ENCODE data around the gene DCST2.

DNA sequence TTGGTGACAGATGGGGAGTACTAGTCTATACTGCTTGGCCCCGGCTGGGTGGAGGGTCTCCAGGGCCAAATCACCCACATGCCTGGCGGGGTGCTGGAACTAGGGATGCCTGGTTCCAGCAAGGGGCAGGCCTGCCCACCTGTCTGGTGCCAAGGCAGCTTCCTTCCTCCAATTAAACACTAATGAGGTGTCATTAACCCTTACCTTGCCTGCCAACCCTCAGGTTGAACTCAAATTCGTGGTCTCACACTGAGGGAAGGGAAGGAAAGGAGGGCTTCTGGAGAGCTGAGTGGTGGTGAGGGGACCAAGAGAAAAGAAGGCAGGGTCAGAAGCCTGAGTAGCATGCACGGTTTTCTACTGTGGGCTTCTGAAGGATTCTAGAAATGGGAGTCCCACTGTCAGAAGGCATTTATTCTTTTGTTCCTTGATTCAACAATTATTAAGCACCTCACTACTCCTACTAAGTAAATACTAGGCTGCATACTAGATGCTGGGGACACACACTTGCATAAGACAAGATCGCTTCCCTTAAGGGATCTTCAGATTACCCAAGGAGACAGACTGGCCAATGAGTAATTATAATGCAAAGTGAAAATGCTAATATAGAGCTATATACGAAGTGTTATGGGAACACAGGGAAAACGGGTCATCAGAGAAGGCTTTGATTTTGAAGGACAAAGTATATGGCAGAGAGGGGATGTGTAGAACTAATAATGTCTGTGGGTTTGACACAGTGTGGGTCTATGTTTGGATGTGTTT is 39.1 kb upstream of the DCST2 start:
- TF ChIP-seq CTCF (IDR thresholded peaks at IDR 0.05): no peak
- TF ChIP-seq POLR2A (IDR thresholded peaks at IDR 0.05): no peak

Measured in lower leg skin (tissue), 3 donors.